GM18867 (cell line): ENCODE measurements around the gene WTIP.
A peak's percentile ranks its signal among the peaks of the same experiment; 100 is the strongest.
"Not testable (repeated sequence)": the region's sequence is repeated elsewhere in the genome, so short reads cannot be mapped to it uniquely, and the experiment has no call there.

Experiments used
- ATAC-seq: cut with Tn5 transposase; IDR thresholded peaks from one replicate; pipeline ENCODE4 v1.9.1; 2021; ENCODE audit warnings: mild to moderate bottlenecking, moderate library complexity; ENCODE audit not compliant: unreplicated experiment

Gene WTIP

GRCh38 chr19:34475975-34476594 lies 5.5 kb upstream of the WTIP start:
- ATAC-seq = no peak

- ATAC-seq = not testable (repeated sequence)
Observed at GRCh38 chr19:34478496-34478895, 3.1 kb upstream of the WTIP start.

GRCh38 chr19:34479396-34479795 lies 2.2 kb upstream of the WTIP start:
- ATAC-seq = no peak

GRCh38 chr19:34480491-34480890 lies 1.1 kb upstream of the WTIP start:
- ATAC-seq = no peak

GRCh38 chr19:34481861-34482379 lies 362 bp downstream of the WTIP start:
- ATAC-seq = no peak

- ATAC-seq = no peak
Observed at GRCh38 chr19:34482380-34483250, 1.1 kb downstream of the WTIP start.

GRCh38 chr19:34484328-34484727 lies 2.8 kb downstream of the WTIP start:
- no peak for ATAC-seq

GRCh38 chr19:34485831-34486230 lies 4.3 kb downstream of the WTIP start:
- ATAC-seq = no peak

GRCh38 chr19:34487651-34488051 lies 6.1 kb downstream of the WTIP start:
- no peak for ATAC-seq

GRCh38 chr19:34489175-34489574 lies 7.6 kb downstream of the WTIP start:
- no peak for ATAC-seq

GRCh38 chr19:34490141-34490766 lies 8.7 kb downstream of the WTIP start:
- ATAC-seq = no peak

- no peak for ATAC-seq
Observed at GRCh38 chr19:34493038-34493648, 11.6 kb downstream of the WTIP start.

- ATAC-seq = no peak
Observed at GRCh38 chr19:34493649-34494044, 12.1 kb downstream of the WTIP start.

- ATAC-seq = no peak
Observed at GRCh38 chr19:34494601-34495000, 13.0 kb downstream of the WTIP start.

GRCh38 chr19:34495416-34495815 lies 13.9 kb downstream of the WTIP start:
- no peak for ATAC-seq

GRCh38 chr19:34497112-34497805 lies 15.7 kb downstream of the WTIP start:
- no peak for ATAC-seq

GRCh38 chr19:34499155-34499834 lies 17.7 kb downstream of the WTIP start:
- no peak for ATAC-seq

GRCh38 chr19:34500656-34501120 lies 19.1 kb downstream of the WTIP start:
- no peak for ATAC-seq

- peak; percentile 80 for ATAC-seq
Observed at GRCh38 chr19:34501339-34502320, 20.1 kb downstream of the WTIP start.
